PC-9 (cell line): ENCODE data around the gene PIP5K1A. TPM values are rescaled to one million over a fixed set of nuclear protein-coding genes. Genes with fewer than 3 reads are reported as not detected.

Source experiments
- BruUV-seq: library from RNA; stranded (reverse); fragments of 400-500 nt; replicated peaks from 2 replicates; lab custom pipeline; 2021; lab: Mats Ljungman, UMichigan
- CTCF ChIA-PET: fragments of 300-600 bp; sonication (Branson Sonifier 250); formaldehyde crosslinking; loops from one replicate; lab custom pipeline; 2022; ENCODE audit warnings: antibody characterized with exemption; lab: Charles Lee
- POLR2A ChIA-PET: fragments of 300-600 bp; sonication (Branson Sonifier 250); formaldehyde crosslinking; loops from one replicate; lab custom pipeline; 2022; ENCODE audit warnings: antibody characterized with exemption; ENCODE audit not compliant: unreplicated experiment; lab: Charles Lee
- DNase-seq, 2 experiments: peaks; one replicate each; pipeline versions ENCODE4 v3.0.0 to v3.0.0-alpha.2; 2015 to 2022; ENCODE audit warnings: mixed read lengths in 1 of 2
- H2AFZ ChIP-seq: fragments of 200-600 bp; sonication (generic); 2 replicates; pipeline ENCODE4 v1.8.1; 2017; ENCODE audit warnings: antibody characterized with exemption
- H3F3A ChIP-seq: fragments of 200-600 bp; sonication (generic); 2 replicates; pipeline ENCODE4 v1.8.1; 2017; ENCODE audit warnings: antibody characterized with exemption, mild to moderate bottlenecking, low read depth; ENCODE audit not compliant: insufficient read depth
- H3K27ac ChIP-seq: fragments of 200-600 bp; sonication (generic); 2 replicates; pipeline ENCODE4 v1.6.1; 2016; ENCODE audit warnings: mixed run types
- H3K27me3 ChIP-seq: fragments of 200-600 bp; sonication (generic); 2 replicates; pipeline ENCODE4 v1.6.1; 2016; ENCODE audit warnings: low read depth, mixed run types; ENCODE audit not compliant: insufficient read depth
- H3K36me3 ChIP-seq: fragments of 200-600 bp; sonication (generic); 2 replicates; pipeline ENCODE4 v1.6.1; 2016; ENCODE audit warnings: low read depth, mixed run types
- H3K4me1 ChIP-seq: fragments of 200-600 bp; sonication (generic); replicated peaks from 2 replicates; pipeline ENCODE4 v1.6.1; 2016; ENCODE audit warnings: mixed run types; ENCODE audit not compliant: insufficient read depth
- H3K4me2 ChIP-seq: fragments of 200-600 bp; sonication (generic); 2 replicates; pipeline ENCODE4 v1.6.1; 2017; ENCODE audit warnings: mixed run types
- H3K4me3 ChIP-seq: fragments of 200-600 bp; sonication (generic); 2 replicates; pipeline ENCODE4 v1.6.1; 2016; ENCODE audit warnings: mixed run types
- H3K79me2 ChIP-seq: fragments of 200-600 bp; sonication (generic); 2 replicates; pipeline ENCODE4 v1.6.1; 2017; ENCODE audit warnings: low read depth, mixed run types
- H3K9me2 ChIP-seq: fragments of 200-600 bp; sonication (generic); 2 replicates; pipeline ENCODE4 v1.8.1; 2017; ENCODE audit warnings: mild to moderate bottlenecking; ENCODE audit not compliant: insufficient read depth
- H3K9me3 ChIP-seq: fragments of 200-600 bp; sonication (generic); 2 replicates; pipeline ENCODE4 v1.8.1; 2016; ENCODE audit warnings: low read depth; ENCODE audit not compliant: insufficient read depth
- H4K20me1 ChIP-seq: fragments of 200-600 bp; sonication (generic); 2 replicates; pipeline ENCODE4 v1.8.1; 2017; ENCODE audit not compliant: insufficient read depth
- EZH2 ChIP-seq: fragments of 200-600 bp; sonication (generic); IDR thresholded peaks from 2 replicates; pipeline ENCODE4 v1.8.0; 2017; ENCODE audit warnings: antibody characterized with exemption, low read depth
- intact Hi-C: fragments of 100-400 bp; cut with micrococcal nuclease; formaldehyde crosslinking; loops from one replicate; pipeline ENCODE4 v1.10.0; 2022; ENCODE audit not compliant: unreplicated experiment
- total RNA-seq: library from RNA; stranded (reverse); gene quantifications from 2 replicates; pipeline ENCODE4 v1.2.3, GENCODE V29; 2021
- TF ChIP-seq, protein P1 (sequence below): fragments of 200-600 bp; sonication (generic); conservative IDR thresholded peaks from 2 replicates; pipeline ENCODE4 v1.6.1; 2017; ENCODE audit warnings: mixed run types, antibody characterized with exemption, mild to moderate bottlenecking, moderate library complexity

The PIP5K1A gene
- total RNA-seq, 1 experiment from 2014 or later = 69.7 TPM

GRCh38 chr1:151265446-151266236 is 67.3 kb downstream of the PIP5K1A start:
- Histone ChIP-seq H3K79me2 (peaks cover 6% of the 10 kb centered on the region; the same call in 1 of the 2 replicates), H3K9me3 (no peaks in the 10 kb centered on the region), H3K27ac (no peak overlapping the region), H3K9me2 (no peaks in the 10 kb centered on the region), H3K27me3 (no peaks in the 10 kb centered on the region), H2AFZ (no peak overlapping the region), H3F3A (peaks cover 20% of the 10 kb centered on the region), H3K4me1 (no peaks in the 10 kb centered on the region), H3K36me3 (peaks cover 11% of the 10 kb centered on the region; the same call in 1 of the 2 replicates), H3K4me2 (no peak overlapping the region), H4K20me1 (0 out of 2 replicates have a peak, but pooled peaks cover 3% of the 10 kb centered on the region), H3K4me3 (no peak overlapping the region)
- POLR2A ChIA-PET = no interaction called here
- CTCF ChIA-PET = interaction anchor here (0.6 kb wide), 1 partner anchor 45 kb away, joined by 3 read pairs; no protein-coding TSS in a partner anchor
- intact Hi-C loops = no loop called here
- no peak for TF ChIP-seq EZH2
- TF ChIP-seq, protein P1, sequence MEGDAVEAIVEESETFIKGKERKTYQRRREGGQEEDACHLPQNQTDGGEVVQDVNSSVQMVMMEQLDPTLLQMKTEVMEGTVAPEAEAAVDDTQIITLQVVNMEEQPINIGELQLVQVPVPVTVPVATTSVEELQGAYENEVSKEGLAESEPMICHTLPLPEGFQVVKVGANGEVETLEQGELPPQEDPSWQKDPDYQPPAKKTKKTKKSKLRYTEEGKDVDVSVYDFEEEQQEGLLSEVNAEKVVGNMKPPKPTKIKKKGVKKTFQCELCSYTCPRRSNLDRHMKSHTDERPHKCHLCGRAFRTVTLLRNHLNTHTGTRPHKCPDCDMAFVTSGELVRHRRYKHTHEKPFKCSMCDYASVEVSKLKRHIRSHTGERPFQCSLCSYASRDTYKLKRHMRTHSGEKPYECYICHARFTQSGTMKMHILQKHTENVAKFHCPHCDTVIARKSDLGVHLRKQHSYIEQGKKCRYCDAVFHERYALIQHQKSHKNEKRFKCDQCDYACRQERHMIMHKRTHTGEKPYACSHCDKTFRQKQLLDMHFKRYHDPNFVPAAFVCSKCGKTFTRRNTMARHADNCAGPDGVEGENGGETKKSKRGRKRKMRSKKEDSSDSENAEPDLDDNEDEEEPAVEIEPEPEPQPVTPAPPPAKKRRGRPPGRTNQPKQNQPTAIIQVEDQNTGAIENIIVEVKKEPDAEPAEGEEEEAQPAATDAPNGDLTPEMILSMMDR = no peak
- no peak for DNase-seq
- BruUV-seq = no TSS peak

GRCh38 chr1:151266315-151266714 is 68.0 kb downstream of the PIP5K1A start:
- Histone ChIP-seq H3K27ac (no peak overlapping the region), H3K79me2 (peaks cover 4% of the 10 kb centered on the region; the same call in 1 of the 2 replicates), H4K20me1 (0 out of 2 replicates have a peak, but pooled peaks cover 3% of the 10 kb centered on the region), H3K36me3 (peaks cover 11% of the 10 kb centered on the region; the same call in 1 of the 2 replicates), H3K4me1 (no peaks in the 10 kb centered on the region), H3K9me3 (no peaks in the 10 kb centered on the region), H3K4me2 (no peak overlapping the region), H3K27me3 (no peaks in the 10 kb centered on the region), H3F3A (peaks cover 21% of the 10 kb centered on the region), H2AFZ (no peak overlapping the region), H3K9me2 (no peaks in the 10 kb centered on the region), H3K4me3 (no peak overlapping the region)
- TF ChIP-seq, protein P1 = no peak
- TF ChIP-seq EZH2 = no peak
- no TSS peak for BruUV-seq
- intact Hi-C loops = no loop called here
- CTCF ChIA-PET = no interaction called here
- no peak for DNase-seq
- POLR2A ChIA-PET = no interaction called here

DNA sequence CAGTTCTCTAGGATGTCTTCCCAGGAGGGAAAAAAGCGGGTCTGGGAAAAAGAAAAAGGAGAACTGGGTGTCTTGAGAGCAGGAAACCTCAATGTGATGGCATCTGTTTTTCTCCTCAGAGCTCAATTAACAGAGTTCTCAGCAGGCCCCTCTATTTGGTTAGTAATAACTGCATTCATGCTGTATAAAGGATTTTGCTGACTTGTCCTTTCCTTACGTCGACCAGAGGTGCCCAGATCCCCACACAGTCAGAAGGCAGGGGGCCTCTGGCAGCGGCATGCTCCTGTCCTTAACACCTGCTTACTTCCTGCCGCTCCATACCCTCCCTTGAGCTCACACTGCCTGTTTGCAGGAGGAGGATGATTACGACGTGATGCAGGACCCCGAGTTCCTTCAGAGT is 68.5 kb downstream of the PIP5K1A start:
- H2AFZ ChIP-seq = no peak overlapping the region
- H3K9me3 ChIP-seq = no peaks in the 10 kb centered on the region
- peaks cover 11% of the 10 kb centered on the region; the same call in 1 of the 2 replicates for H3K36me3 ChIP-seq
- no peaks in the 10 kb centered on the region; the same call in 1 of the 2 replicates for H3K79me2 ChIP-seq
- TSS peak; percentile 25 for BruUV-seq
- H3K4me3 ChIP-seq = no peak overlapping the region
- no peak overlapping the region for H3K4me2 ChIP-seq
- peaks cover 21% of the 10 kb centered on the region for H3F3A ChIP-seq
- H3K9me2 ChIP-seq = no peaks in the 10 kb centered on the region
- CTCF ChIA-PET = no interaction called here
- no peaks in the 10 kb centered on the region for H3K4me1 ChIP-seq
- intact Hi-C loops = no loop called here
- no peak for DNase-seq
- H4K20me1 ChIP-seq = no peaks in the 10 kb centered on the region
- TF ChIP-seq EZH2 = no peak
- TF ChIP-seq, protein P1 = no peak
- H3K27ac ChIP-seq = no peak overlapping the region
- H3K27me3 ChIP-seq = no peaks in the 10 kb centered on the region
- POLR2A ChIA-PET = no interaction called here
